DOHH2 (cell line): Measurements from ENCODE around the gene SFXN5.

Source experiments
- H3F3A ChIP-seq: fragments of 200-600 bp; sonication (generic), shearing (Covaris generic); 2 replicates; pipeline ENCODE4 v1.6.0; 2016; ENCODE audit warnings: antibody characterized with exemption, mild to moderate bottlenecking; ENCODE audit not compliant: control insufficient read depth, insufficient read depth
- H3K27ac ChIP-seq: fragments of 200-600 bp; sonication (generic); 2 replicates; pipeline ENCODE4 v1.5.1; 2014; ENCODE audit warnings: low read depth, mild to moderate bottlenecking, low read length, moderate library complexity
- H3K27me3 ChIP-seq: fragments of 200-600 bp; sonication (generic); 2 replicates; pipeline ENCODE4 v1.6.1; 2014; ENCODE audit warnings: mild to moderate bottlenecking, low read length, mixed read lengths; ENCODE audit not compliant: control insufficient read depth
- H3K36me3 ChIP-seq: fragments of 200-600 bp; sonication (generic); 2 replicates; pipeline ENCODE4 v1.6.1; 2014; ENCODE audit warnings: mild to moderate bottlenecking, low read length, moderate library complexity, mixed read lengths; ENCODE audit not compliant: control insufficient read depth
- H3K4me1 ChIP-seq: fragments of 200-600 bp; sonication (generic); 2 replicates; pipeline ENCODE4 v1.6.1; 2014; ENCODE audit warnings: mild to moderate bottlenecking, low read length, mixed read lengths; ENCODE audit not compliant: control insufficient read depth
- H3K4me2 ChIP-seq: fragments of 200-600 bp; sonication (generic); 2 replicates; pipeline ENCODE4 v1.6.0; 2014; ENCODE audit warnings: mild to moderate bottlenecking, low read length, moderate library complexity
- H3K4me3 ChIP-seq: fragments of 200-600 bp; sonication (generic); 2 replicates; pipeline ENCODE4 v1.5.1; 2014; ENCODE audit warnings: mild to moderate bottlenecking, low read length, mixed read lengths
- H3K79me2 ChIP-seq: fragments of 200-600 bp; sonication (generic); 2 replicates; pipeline ENCODE4 v1.6.1; 2014; ENCODE audit warnings: mild to moderate bottlenecking, low read length, mixed read lengths; ENCODE audit not compliant: control insufficient read depth
- H3K9me2 ChIP-seq: fragments of 200-600 bp; sonication (generic); replicated peaks from 2 replicates; pipeline ENCODE4 v1.6.1; 2014; ENCODE audit warnings: mild to moderate bottlenecking, low read length, mixed read lengths; ENCODE audit not compliant: control insufficient read depth
- H3K9me3 ChIP-seq: fragments of 200-600 bp; sonication (generic); 2 replicates; pipeline ENCODE4 v1.6.1; 2014; ENCODE audit warnings: antibody characterized with exemption, low read length, mixed read lengths; ENCODE audit not compliant: control insufficient read depth, insufficient read depth
- H4K20me1 ChIP-seq: fragments of 200-600 bp; sonication (generic); 2 replicates; pipeline ENCODE4 v1.6.0; 2014; ENCODE audit warnings: low read depth, mild to moderate bottlenecking, antibody characterized with exemption, low read length, moderate library complexity; ENCODE audit not compliant: control insufficient read depth, insufficient read depth
- CTCF ChIP-seq: fragments of 200-600 bp; sonication (generic); IDR thresholded peaks from one replicate; pipeline ENCODE4 v1.5.1; 2014; ENCODE audit warnings: antibody characterized with exemption, mild to moderate bottlenecking, low read depth, low read length; ENCODE audit not compliant: poor library complexity, severe bottlenecking
- EZH2phosphoT487 ChIP-seq: fragments of 200-600 bp; sonication (generic); IDR thresholded peaks from 2 replicates; pipeline ENCODE4 v1.6.1; 2017; ENCODE audit warnings: borderline replicate concordance, mild to moderate bottlenecking, antibody characterized with exemption, low read length, moderate library complexity, mixed read lengths

SFXN5 gene

GRCh38 chr2:73077424-73077795 is 5.9 kb upstream of the SFXN5 start:
- Histone ChIP-seq H3K9me3 (no peaks in the 10 kb centered on the region), H3K4me3 (no peak overlapping the region), H4K20me1 (no peaks in the 10 kb centered on the region), H3K4me2 (no peak overlapping the region), H3F3A (no peaks in the 10 kb centered on the region), H3K79me2 (no peaks in the 10 kb centered on the region), H3K36me3 (no peaks in the 10 kb centered on the region), H3K27me3 (peaks cover 29% of the 10 kb centered on the region), H3K4me1 (no peaks in the 10 kb centered on the region; the same call in 1 of the 2 replicates), H3K27ac (no peak overlapping the region), H3K9me2 (no peaks in the 10 kb centered on the region)
- TF ChIP-seq EZH2phosphoT487 (no peak), CTCF (no peak)

GRCh38 chr2:73076701-73077423 is 5.3 kb upstream of the SFXN5 start:
- no peak overlapping the region for H3K4me2 ChIP-seq
- H3K79me2 ChIP-seq = no peaks in the 10 kb centered on the region
- TF ChIP-seq EZH2phosphoT487 (no peak), CTCF (no peak)

GRCh38 chr2:73075477-73076373 is 4.2 kb upstream of the SFXN5 start:
- Histone ChIP-seq H3K4me1 (peaks cover 7% of the 10 kb centered on the region), H3K4me3 (no peak overlapping the region), H3K79me2 (peaks cover 3% of the 10 kb centered on the region; the same call in 1 of the 2 replicates), H3K9me2 (no peaks in the 10 kb centered on the region), H3F3A (no peaks in the 10 kb centered on the region), H3K4me2 (no peak overlapping the region), H3K9me3 (no peaks in the 10 kb centered on the region), H3K36me3 (no peaks in the 10 kb centered on the region; the same call in 1 of the 2 replicates), H3K27me3 (peaks cover 22% of the 10 kb centered on the region), H3K27ac (no peak overlapping the region), H4K20me1 (no peaks in the 10 kb centered on the region)
- no peak for TF ChIP-seq CTCF
- TF ChIP-seq EZH2phosphoT487 = no peak

More at GRCh38 chr2:73076701-73077423, 5.3 kb upstream of the SFXN5 start:
- Histone ChIP-seq H3K9me3 (no peaks in the 10 kb centered on the region), H3K4me3 (no peak overlapping the region), H3F3A (no peaks in the 10 kb centered on the region), H3K9me2 (no peaks in the 10 kb centered on the region), H3K27me3 (peaks cover 29% of the 10 kb centered on the region), H3K27ac (no peak overlapping the region), H4K20me1 (no peaks in the 10 kb centered on the region), H3K36me3 (no peaks in the 10 kb centered on the region), H3K4me1 (peaks cover 5% of the 10 kb centered on the region)
